BE2C (cell line): Measurements from ENCODE around the gene PSMD5. TPM values are rescaled to one million over a fixed set of nuclear protein-coding genes. Genes with fewer than 3 reads are reported as not detected.

Experiments
- DNase-seq: peaks from one replicate; pipeline ENCODE4 v3.0.0-alpha.2; 2020
- H3K27me3 ChIP-seq: fragments of 250-450 bp; sonication (Bioruptor Pico); 2 replicates; pipeline ENCODE4 v1.5.1; 2020; ENCODE audit warnings: mild to moderate bottlenecking
- H3K36me3 ChIP-seq: fragments of 250-450 bp; sonication (Bioruptor Pico); 2 replicates; pipeline ENCODE4 v1.5.1; 2020; ENCODE audit warnings: mild to moderate bottlenecking
- H3K4me1 ChIP-seq: fragments of 250-450 bp; sonication (Bioruptor Pico); 2 replicates; pipeline ENCODE4 v1.5.1; 2020
- H3K4me3 ChIP-seq: 2 replicates; pipeline ENCODE4 v1.5.1; 2011; ENCODE audit warnings: low read depth, low read length
- H3K9me3 ChIP-seq: fragments of 250-450 bp; sonication (Bioruptor Pico); 2 replicates; pipeline ENCODE4 v1.5.1; 2020
- CTCF ChIP-seq: IDR thresholded peaks from 2 replicates; pipeline ENCODE4 v1.5.1; 2012; ENCODE audit warnings: mild to moderate bottlenecking, low read depth, low read length
- polyA plus RNA-seq: library from polyadenylated mRNA; unstranded; fragments of >200 nt; gene quantifications from one replicate; pipeline ENCODE4 v1.2.1, GENCODE V29; 2012; ENCODE audit warnings: low read depth, missing spikeins; ENCODE audit not compliant: insufficient read length, insufficient read depth

The PSMD5 gene
- polyA plus RNA-seq = 92.1 TPM

DNA sequence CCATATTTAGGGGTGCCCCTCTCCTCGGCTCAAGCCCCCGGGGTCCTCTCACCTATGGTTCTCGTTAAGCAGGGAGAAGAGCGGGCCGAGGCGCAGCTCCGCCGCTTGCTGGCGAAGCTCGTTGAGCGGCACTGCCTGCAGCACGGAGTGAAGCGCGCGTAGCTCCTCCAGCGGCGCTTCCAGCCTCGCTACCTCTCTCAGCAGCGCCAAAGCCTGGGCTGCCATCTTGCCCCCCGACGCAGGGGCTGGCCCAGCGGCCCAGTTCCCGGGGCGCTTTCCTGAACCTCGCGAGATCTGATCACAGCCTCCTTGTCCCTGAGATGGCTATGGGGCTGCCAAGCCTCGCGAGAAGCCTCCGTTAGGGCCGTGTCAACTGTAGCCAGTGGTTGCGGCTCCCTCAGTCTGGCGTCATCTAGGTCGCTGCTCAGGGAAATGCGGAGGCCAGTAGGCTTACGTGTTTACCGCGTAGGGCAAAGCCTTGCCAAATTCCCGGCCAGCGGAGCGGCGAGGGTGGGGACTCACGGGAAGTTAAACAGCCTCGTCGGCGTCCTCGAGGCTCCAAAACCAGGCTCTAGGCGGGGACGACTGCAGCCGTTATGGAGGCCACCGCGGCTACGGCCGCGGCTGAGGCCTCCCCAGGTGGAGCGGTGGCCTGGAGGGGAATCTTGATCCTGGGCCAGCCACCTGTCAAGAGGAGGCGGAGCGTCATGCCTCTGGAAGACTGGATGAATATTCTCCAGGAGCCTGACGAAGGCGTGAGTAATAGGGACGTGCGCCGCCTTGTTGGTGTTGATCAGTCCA lies at the start of gene PSMD5:
TSS of gene PSMD5 (minus strand) at position 238 of the 801 bp plus-strand sequence. CDS start at position 225, 13 bp downstream.
- no peaks in the 10 kb centered on the region for H3K9me3 ChIP-seq
- H3K36me3 ChIP-seq = peaks cover 11% of the 10 kb centered on the region
- H3K4me1 ChIP-seq = no peaks in the 10 kb centered on the region; the same call in 1 of the 2 replicates
- no peak for TF ChIP-seq CTCF
- H3K27me3 ChIP-seq = no peaks in the 10 kb centered on the region
- H3K4me3 ChIP-seq = peak within 1 kb of the TSS; percentile 99
- DNase-seq = peak; percentile 99

DNA sequence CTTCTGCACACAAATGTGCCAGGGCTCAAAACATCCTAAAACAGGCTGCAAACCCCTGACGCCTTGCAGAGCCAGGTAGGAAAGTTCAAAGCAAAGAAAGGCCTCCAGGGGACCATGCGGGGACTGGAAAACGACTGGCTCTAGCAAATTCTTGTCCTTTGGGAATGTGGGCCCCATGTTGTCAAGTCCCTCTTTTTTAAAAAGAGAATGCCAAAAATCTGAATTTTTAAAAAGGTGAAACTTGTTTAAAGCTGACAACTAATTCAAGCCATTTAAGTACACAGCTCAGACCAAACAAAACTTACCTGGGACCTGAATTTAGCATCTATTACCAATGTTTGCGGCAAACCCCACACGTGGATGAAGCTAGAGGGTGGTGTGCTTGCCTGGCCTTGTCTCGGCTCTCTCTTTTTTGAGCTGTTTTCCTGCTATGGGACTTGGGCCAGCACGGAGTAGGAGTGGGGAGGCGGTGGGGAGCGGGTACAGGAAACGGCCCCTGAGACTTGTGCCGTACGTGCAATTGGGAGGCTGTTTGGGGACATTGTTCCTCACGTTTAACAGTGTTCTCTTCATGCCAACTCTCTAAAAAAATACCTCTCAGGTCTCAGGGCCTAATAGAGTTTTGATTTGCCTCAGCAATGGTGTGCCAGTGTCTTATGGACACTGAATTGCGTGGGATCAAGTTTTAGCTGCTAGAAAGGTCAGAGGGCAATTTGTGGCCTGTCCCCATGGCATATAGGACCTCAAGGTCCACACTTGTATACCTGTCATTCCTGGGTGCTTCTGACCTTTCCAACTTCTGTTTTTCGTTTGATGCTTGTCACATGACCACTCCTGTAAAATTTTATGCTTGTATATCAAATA lies 49.4 kb upstream of the PSMD5 start:
- Histone ChIP-seq H3K27me3 (no peaks in the 10 kb centered on the region), H3K4me3 (no peak overlapping the region), H3K4me1 (no peaks in the 10 kb centered on the region), H3K9me3 (no peaks in the 10 kb centered on the region), H3K36me3 (no peaks in the 10 kb centered on the region)
- no peak for DNase-seq
- TF ChIP-seq CTCF = no peak

GRCh38 chr9:120891245-120891883 lies 48.6 kb upstream of the PSMD5 start:
- Histone ChIP-seq H3K4me3 (no peak overlapping the region), H3K36me3 (no peaks in the 10 kb centered on the region), H3K27me3 (no peaks in the 10 kb centered on the region), H3K9me3 (no peaks in the 10 kb centered on the region; the same call in 1 of the 2 replicates), H3K4me1 (no peaks in the 10 kb centered on the region)
- DNase-seq = no peak
- TF ChIP-seq CTCF = no peak

GRCh38 chr9:120890320-120891244 lies 47.9 kb upstream of the PSMD5 start:
- Histone ChIP-seq H3K9me3 (no peaks in the 10 kb centered on the region; the same call in 1 of the 2 replicates), H3K4me3 (no peak overlapping the region), H3K36me3 (no peaks in the 10 kb centered on the region), H3K4me1 (no peaks in the 10 kb centered on the region), H3K27me3 (no peaks in the 10 kb centered on the region)
- TF ChIP-seq CTCF = no peak
- no peak for DNase-seq

DNA sequence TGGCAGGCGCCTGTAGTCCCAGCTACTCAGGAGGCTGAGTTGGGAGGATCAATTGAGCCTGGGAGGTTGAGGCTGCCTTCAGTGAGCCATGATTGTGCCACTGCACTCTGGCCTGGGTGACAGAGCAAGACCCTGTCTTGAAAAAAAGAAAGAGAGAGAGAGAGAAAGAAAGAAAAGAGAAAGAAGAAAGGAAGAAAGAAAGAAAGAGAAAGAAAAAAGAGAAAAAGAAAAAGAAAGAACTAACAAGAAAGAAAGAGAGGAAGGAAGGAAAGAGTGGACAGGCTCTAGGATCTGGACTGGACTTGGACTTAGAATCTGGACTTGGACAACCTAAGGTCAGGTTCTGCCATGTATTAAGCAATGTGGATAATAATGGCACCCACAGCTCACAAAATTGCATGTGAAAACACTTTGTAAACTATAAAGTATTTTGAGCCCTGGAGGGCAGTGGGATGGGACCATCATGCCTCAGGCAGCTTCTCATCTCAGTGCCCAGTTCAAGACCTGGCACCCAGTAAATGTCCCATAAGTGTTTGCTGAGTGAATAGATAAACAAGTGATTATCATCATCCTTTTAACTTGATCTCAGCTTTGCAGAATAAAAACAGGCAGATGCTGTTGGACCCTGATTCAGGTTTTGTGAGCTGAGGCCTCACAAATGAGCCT lies 47.0 kb upstream of the PSMD5 start:
- no peaks in the 10 kb centered on the region for H3K4me1 ChIP-seq
- H3K4me3 ChIP-seq = no peak overlapping the region
- H3K36me3 ChIP-seq = no peaks in the 10 kb centered on the region
- no peaks in the 10 kb centered on the region; the same call in 1 of the 2 replicates for H3K9me3 ChIP-seq
- no peak for TF ChIP-seq CTCF
- DNase-seq = no peak
- no peaks in the 10 kb centered on the region for H3K27me3 ChIP-seq
